Measurements from ENCODE around the gene CXorf65.

CXorf65 gene

GRCh38 chrX:71107245-71107644 lies 705 bp upstream of the CXorf65 start:
- DNase-seq (ENCODE audit: low read depth, low spot score), result no peak

GRCh38 chrX:71105628-71106027 lies 912 bp downstream of the CXorf65 start:
- DNase-seq (ENCODE audit: low read depth, low spot score), result no peak

GRCh38 chrX:71103110-71103983 lies 3.2 kb downstream of the CXorf65 start:
- DNase-seq (ENCODE audit: low read depth, low spot score), result no peak

- no peak for DNase-seq (ENCODE audit: low read depth, low spot score)
These were observed 4.2 kb downstream of the CXorf65 start for GRCh38 chrX:71102292-71102691.

GRCh38 chrX:71100581-71101505 lies 5.7 kb downstream of the CXorf65 start:
- DNase-seq (ENCODE audit: low read depth, low spot score), result no peak

- DNase-seq (ENCODE audit: low read depth, low spot score), result no peak
These were observed 6.8 kb downstream of the CXorf65 start for GRCh38 chrX:71099736-71100135.

GRCh38 chrX:71098951-71099506 lies 7.5 kb downstream of the CXorf65 start:
- no peak for DNase-seq (ENCODE audit: low read depth, low spot score)

- DNase-seq (ENCODE audit: low read depth, low spot score), result peak; percentile 49
These were observed 8.2 kb downstream of the CXorf65 start for GRCh38 chrX:71098302-71098701.

- no peak for DNase-seq (ENCODE audit: low read depth, low spot score)
These were observed 9.8 kb downstream of the CXorf65 start for GRCh38 chrX:71096760-71097032.

GRCh38 chrX:71095981-71096759 lies 10.4 kb downstream of the CXorf65 start:
- peak; percentile 24 for DNase-seq (ENCODE audit: low read depth, low spot score)

GRCh38 chrX:71095555-71095980 lies 11.0 kb downstream of the CXorf65 start, which contains the start of gene FOXO4:
FOXO4 (plus strand) TSS chrX:71095851; CDS start chrX:71096529, 678 bp downstream.
- DNase-seq (ENCODE audit: low read depth, low spot score), result peak; percentile 73

- DNase-seq (ENCODE audit: low read depth, low spot score), result no peak
These were observed 11.5 kb downstream of the CXorf65 start for GRCh38 chrX:71095033-71095432.

- no peak for DNase-seq (ENCODE audit: low read depth, low spot score)
These were observed 15.3 kb downstream of the CXorf65 start for GRCh38 chrX:71091263-71091662.

GRCh38 chrX:71085900-71086299 lies 20.6 kb downstream of the CXorf65 start:
- DNase-seq (ENCODE audit: low read depth, low spot score), result no peak

GRCh38 chrX:71082822-71083221 lies 23.7 kb downstream of the CXorf65 start:
- no peak for DNase-seq (ENCODE audit: low read depth, low spot score)

- no peak for DNase-seq (ENCODE audit: low read depth, low spot score)
These were observed 24.4 kb downstream of the CXorf65 start for GRCh38 chrX:71082124-71082647.

- no peak for DNase-seq (ENCODE audit: low read depth, low spot score)
These were observed 25.0 kb downstream of the CXorf65 start for GRCh38 chrX:71081330-71082123.

- DNase-seq (ENCODE audit: low read depth, low spot score), result no peak
These were observed 36.0 kb downstream of the CXorf65 start for GRCh38 chrX:71070531-71070930.

GRCh38 chrX:71068044-71068918 lies 38.3 kb downstream of the CXorf65 start, which contains the start of gene SNX12:
SNX12 (minus strand) TSS chrX:71068334; CDS start chrX:71068306, 28 bp downstream.
- DNase-seq (ENCODE audit: low read depth, low spot score), result peak; percentile 66

All from activated naive CD8-positive, alpha-beta T cell treated with anti-CD3 and anti-CD28 coated beads, Interleukin-2, amount 50 U/mL, for 16 hours (primary cell).